ENCODE data around the gene MRPL34. TPM values are rescaled to one million over a fixed set of nuclear protein-coding genes. Genes with fewer than 3 reads are reported as not detected.

MRPL34 gene
- total and polyA plus RNA-seq, 9 of the 15 experiments (the other 6 are each of a cell fraction or from before 2014, with no cell fraction given) = 11.5 to 256 (median 72.5) TPM

DNA sequence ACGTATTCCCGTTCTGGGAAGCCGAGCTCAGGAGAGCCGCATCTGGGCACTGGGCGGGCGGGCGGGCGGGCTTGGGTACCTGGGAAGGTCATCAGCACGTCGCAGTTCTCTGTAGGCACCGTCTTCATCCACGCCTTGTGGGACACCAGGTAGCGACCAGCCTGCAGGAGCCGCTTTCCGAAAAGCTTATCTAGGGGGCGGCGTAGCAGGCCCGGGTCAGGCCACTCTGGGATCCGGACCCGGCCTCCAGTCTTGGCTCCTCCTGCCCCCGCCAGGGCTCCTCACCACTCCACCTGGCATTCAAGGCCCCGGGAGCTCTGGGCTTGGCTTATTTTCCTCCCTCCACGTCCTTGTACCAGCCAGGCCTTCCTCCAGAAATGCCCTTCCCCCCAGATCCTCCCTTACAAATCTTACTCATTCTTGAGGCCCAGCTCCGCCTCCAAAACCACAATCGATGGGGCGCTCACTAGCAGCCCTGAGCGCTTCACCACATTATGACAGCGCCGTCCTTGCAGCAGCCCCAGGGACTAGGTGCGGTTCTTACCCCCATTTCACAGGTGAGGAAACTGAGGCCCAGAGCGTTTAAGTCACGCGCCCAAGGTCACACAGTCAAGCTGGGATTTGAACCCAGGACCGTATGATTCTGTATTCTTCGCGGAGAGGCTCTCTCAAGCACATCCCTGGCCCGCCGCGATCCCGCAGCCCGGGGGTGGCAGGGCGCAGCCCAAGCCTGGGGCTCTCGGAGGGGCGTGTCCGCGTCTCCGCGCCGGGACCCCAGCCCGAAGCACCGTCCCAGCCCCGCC lies 28.1 kb downstream of the MRPL34 start (continued):
- TF ChIP-seq ZNF639 (CRISPR knock-in tag; conservative IDR thresholded peaks at IDR 0.05 in 1 of 2, IDR thresholded peaks at IDR 0.05 in 1 of 2) (no peak; a peak in 1 of 4 replicates), TCF15 (CRISPR knock-in tag; IDR thresholded peaks at IDR 0.05) (no peak), MAFG (tag; conservative IDR thresholded peaks at IDR 0.05) (no peak), POLR2G (IDR thresholded peaks at IDR 0.05; ENCODE audit: low read depth, low read length) (no peak), RBFOX2 (IDR thresholded peaks at IDR 0.05; ENCODE audit: low read depth, low read length) (no peak), ZKSCAN3 (CRISPR knock-in tag; IDR thresholded peaks at IDR 0.05) (no peak), MEIS2 (IDR thresholded peaks at IDR 0.05; ENCODE audit: partially characterized antibody) (peak; percentile 31), EP300 (IDR thresholded peaks at IDR 0.05; ENCODE audit: low read length) (peak; percentile 50; the same call in 1 of the 2 replicates), ZNF778 (CRISPR knock-in tag; IDR thresholded peaks at IDR 0.05) (no peak), IRF9 (tag; IDR thresholded peaks at IDR 0.05) (no peak), CHCHD3 (CRISPR knock-in tag; IDR thresholded peaks at IDR 0.05) (no peak), ZBTB9 (CRISPR knock-in tag; IDR thresholded peaks at IDR 0.05) (no peak), ZNF384 (IDR thresholded peaks at IDR 0.05; ENCODE audit: low read depth, low read length) (no peak), COPS2 (conservative IDR thresholded peaks at IDR 0.05) (no peak), BRCA1 (IDR thresholded peaks at IDR 0.05) (no peak), BRCA1 (CRISPR knock-in tag; IDR thresholded peaks at IDR 0.05) (no peak), ZNF586 (CRISPR knock-in tag; conservative IDR thresholded peaks at IDR 0.05) (0 out of 2 replicates have a peak, but pooled peaks have one; percentile 9), ZNF316 (IDR thresholded peaks at IDR 0.05) (no peak)
- TF ChIP-seq, protein P1, sequence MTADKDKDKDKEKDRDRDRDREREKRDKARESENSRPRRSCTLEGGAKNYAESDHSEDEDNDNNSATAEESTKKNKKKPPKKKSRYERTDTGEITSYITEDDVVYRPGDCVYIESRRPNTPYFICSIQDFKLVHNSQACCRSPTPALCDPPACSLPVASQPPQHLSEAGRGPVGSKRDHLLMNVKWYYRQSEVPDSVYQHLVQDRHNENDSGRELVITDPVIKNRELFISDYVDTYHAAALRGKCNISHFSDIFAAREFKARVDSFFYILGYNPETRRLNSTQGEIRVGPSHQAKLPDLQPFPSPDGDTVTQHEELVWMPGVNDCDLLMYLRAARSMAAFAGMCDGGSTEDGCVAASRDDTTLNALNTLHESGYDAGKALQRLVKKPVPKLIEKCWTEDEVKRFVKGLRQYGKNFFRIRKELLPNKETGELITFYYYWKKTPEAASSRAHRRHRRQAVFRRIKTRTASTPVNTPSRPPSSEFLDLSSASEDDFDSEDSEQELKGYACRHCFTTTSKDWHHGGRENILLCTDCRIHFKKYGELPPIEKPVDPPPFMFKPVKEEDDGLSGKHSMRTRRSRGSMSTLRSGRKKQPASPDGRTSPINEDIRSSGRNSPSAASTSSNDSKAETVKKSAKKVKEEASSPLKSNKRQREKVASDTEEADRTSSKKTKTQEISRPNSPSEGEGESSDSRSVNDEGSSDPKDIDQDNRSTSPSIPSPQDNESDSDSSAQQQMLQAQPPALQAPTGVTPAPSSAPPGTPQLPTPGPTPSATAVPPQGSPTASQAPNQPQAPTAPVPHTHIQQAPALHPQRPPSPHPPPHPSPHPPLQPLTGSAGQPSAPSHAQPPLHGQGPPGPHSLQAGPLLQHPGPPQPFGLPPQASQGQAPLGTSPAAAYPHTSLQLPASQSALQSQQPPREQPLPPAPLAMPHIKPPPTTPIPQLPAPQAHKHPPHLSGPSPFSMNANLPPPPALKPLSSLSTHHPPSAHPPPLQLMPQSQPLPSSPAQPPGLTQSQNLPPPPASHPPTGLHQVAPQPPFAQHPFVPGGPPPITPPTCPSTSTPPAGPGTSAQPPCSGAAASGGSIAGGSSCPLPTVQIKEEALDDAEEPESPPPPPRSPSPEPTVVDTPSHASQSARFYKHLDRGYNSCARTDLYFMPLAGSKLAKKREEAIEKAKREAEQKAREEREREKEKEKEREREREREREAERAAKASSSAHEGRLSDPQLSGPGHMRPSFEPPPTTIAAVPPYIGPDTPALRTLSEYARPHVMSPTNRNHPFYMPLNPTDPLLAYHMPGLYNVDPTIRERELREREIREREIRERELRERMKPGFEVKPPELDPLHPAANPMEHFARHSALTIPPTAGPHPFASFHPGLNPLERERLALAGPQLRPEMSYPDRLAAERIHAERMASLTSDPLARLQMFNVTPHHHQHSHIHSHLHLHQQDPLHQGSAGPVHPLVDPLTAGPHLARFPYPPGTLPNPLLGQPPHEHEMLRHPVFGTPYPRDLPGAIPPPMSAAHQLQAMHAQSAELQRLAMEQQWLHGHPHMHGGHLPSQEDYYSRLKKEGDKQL (CRISPR knock-in tag; IDR thresholded peaks at IDR 0.05; ENCODE audit: borderline replicate concordance) = no peak

All from K562 (cell line).